CD4-positive, alpha-beta T cell treated with Interleukin-1 beta for 1 hour (primary cell): Measurements from ENCODE around the gene CREBBP.

Experiments
- DNase-seq, 2 donors: peaks; one replicate each; pipeline ENCODE4 v3.0.0-alpha.2; 2020 to 2022

Gene CREBBP

DNA sequence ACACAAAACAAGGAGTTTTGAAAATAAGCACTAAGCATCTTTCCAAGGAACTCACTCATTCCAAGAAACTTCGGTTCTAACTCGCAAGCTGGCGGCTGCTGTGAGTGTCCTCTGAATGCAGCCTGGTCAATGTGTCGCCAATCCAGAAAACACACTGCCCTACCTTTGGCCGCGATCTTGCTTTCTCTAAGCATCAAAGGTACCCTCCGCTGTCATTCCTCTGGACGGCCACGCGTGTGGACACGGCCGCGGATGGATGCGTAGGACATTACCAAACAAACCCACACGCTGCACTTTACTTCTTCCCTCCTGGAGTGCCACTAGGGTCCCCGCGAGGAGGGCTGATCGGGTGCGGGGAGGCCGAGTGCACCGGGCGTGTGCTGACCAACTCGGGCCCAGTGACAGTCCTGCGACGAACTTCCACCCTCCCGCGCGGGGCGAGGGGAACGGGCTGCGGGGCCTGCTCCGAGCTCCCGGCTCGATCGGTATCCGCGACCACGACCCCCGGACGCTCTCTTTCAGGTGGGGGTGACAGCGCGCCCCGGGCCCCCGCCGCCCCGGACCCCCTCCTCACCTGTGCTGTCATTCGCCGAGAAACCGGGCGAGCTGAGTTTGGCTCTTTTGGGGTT, 1.1 kb downstream of the CREBBP start:
- peak in 1 of 2 donors; percentile 10 for DNase-seq

DNA sequence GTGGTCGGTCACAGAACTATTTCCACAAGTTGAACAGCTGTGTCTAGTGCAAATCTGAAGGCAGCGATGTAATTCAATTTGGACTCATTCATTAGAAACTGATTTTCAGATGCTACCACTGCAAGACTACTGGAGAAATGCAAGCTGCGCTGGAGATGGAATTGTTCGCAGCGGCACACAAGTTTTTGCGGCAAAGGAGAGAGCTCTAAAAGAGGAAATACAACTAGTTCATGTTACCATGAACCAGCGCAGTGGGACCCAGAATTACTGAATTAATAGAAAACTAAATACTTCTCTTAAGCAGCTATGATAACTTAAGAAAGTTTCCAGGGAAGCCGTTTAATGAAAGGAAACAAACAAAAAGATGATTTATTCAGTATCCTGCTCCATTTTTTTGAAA, 1.9 kb downstream of the CREBBP start:
- DNase-seq: no peak

DNA sequence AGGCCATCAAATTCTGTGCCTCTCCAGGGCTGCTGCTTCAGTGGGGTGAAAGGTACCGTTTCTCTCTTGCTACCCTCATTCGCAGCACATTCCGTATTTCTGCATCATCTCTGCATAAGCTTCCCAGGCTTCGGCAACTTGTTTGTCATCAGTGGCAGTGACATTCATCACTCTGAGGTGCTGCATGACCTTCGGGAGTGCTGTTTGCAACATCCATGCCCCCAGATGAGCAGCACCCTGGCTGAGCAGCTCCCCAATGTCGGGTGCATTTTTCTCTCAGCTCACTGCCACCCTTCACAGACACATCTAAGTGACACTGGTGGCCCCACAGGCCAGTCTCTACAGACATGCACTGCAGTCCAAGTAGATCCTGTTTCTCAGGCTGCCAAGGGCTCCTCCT, 3.8 kb downstream of the CREBBP start:
- no peak for DNase-seq

DNA sequence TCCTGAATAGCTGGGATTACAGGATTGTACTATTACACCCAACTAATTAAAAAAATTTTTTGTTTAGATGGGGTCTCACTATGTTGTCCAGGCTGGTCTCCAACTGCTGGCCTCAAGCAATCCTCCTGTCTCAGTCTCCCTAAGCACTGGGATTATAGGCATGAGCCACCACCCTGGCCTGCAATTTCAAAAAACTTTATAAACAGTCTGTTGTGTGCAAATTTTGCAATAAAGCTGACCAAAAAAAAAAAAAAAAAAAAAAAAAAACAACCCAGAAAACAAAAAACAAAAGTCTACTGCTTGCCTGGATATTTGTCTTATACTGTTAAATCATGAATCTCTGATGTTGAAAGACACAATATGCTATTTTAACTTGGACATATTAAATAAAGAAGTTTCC, 4.4 kb downstream of the CREBBP start:
- no peak for DNase-seq

DNA sequence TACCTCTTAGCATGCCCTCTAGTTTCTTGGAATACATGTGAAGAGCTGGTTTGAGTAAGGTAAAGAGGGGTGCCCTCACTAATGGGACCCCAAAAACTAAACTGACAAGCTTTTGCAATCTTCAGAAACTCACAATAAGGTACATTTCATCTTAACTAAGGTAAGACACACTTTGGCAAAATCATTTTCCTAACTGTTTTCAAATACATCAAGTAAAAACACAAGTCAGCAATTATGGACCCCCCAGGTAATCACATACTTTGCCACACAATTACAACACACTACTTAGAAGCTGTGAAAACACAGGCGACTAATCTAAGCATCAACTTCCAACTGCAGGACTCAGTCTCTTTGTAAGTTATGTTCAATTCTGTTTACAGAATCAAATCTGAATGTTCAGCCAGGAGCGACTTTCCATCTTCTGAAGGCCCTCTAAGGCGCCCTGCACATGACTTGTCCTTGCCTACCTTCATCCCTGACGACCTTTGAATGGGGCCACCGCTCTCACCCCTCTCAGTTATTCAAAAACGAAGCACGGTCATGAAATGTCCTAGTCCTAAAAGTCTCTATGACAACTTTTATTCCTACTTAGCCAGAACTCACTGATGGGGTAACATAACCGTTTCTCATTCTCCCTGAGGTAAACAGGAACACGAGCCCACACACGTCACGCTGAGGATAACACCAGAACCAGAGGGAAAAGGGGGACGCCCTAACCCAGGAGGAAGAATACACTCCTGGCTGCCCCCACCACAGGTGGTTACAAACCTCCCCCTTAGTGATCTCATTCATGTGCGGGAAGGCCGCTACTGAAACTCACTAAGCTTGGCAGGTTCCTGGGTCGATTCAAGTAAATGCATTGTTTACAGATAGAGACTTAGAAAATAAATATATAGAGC, 5.5 kb downstream of the CREBBP start:
- DNase-seq: no peak

DNA sequence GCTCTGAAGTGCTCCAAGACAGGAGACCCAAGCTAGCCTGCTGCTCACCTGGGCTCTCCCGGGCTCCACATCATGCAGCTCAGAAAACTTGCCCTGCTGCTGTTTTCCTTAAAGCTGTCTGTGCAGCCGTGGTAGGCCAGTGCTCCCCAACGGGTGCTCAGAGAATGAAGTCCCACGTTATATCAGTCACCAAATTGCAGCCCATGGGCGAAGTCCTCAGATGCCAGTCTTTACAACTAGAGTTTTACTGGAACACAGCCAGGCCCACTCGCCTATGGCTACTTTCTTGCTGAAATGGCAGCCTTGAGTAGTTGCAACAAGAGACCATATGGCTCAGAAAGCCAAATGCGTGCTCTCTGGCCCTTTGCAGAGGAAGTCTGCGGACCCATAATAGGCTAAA, 6.3 kb downstream of the CREBBP start:
- DNase-seq: no peak

DNA sequence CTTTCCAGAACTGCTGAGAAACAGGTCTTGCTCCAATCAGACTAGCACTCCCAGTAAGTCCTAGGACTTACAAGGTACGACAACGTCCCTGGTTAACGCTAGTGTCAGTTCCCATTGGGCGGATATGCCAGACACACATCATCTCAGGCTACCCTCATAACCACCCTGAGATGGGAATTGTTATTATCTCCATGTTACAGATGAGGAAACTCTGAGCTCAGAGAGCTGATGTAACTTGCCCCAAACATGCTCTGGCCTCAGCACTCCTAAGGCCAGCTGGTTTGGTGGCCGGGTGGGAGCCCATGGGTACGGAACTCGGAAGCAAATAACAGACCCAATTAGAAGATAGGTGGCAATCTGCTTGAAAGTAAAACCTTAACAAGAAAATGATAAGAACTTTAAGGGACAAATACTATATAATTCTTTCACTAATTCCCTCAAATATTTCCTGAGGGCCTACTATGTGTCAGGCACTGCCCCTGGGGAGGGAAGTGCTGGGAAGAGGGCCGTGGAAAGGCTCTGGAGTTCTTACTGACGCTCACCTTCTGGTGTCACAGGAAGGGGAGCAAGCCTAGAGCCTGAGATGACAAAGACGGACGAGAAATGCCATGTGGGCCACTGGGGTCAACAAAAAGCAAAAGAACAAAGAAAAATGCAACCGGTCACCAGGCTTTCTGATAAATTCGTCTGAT, 6.9 kb downstream of the CREBBP start:
- DNase-seq: no peak

DNA sequence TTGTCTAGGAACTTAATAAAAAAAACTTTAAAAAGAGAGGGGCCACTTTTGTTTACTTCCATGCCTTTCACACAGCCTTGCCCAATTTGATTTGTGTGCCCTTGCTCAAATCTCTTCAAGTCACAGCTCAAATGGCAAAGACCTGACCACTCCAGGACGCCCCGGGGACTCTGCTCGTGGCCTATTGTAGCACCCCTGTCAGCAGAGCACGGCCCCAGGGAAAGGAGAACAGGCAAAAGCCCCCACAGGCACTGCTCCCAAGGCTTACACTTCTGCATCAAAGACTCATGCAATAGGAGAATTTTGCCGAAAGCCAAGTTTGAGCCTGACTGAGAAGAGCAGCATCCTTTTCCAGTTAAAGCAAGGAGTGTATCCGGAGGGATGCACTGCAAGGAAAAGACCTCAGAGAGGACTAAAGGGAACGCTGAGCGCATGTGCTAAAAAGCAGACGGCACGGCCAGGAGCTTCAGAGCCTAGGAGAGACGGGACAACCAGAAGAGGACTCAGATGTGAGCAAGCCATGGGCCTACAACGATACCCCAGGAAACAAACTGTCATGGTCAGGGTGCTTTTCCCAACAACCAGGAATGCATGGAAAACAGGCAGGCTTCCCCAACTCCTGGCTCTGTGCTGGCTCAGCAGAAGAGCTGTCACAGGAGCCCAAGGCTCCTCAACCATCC, 8.2 kb downstream of the CREBBP start:
- no peak for DNase-seq

DNA sequence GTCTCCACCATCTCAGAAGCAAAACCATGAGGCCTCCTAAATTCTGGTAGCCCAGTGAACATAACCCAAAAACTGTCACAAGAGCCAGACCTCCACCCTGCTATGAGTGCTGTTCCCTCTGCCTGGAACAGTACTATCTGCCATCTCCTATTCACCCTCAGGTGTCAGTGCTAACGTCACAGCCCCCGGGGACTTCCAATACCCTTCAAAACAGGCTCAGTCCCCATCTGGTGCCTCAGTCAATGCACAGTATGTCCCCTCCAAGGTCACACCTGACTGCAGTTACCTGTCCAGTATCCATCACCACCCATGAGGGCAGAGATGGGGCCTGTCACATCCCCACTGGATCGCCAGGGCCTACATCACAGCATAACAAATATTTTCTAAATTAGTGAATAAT, 11.5 kb downstream of the CREBBP start:
- no peak for DNase-seq

DNA sequence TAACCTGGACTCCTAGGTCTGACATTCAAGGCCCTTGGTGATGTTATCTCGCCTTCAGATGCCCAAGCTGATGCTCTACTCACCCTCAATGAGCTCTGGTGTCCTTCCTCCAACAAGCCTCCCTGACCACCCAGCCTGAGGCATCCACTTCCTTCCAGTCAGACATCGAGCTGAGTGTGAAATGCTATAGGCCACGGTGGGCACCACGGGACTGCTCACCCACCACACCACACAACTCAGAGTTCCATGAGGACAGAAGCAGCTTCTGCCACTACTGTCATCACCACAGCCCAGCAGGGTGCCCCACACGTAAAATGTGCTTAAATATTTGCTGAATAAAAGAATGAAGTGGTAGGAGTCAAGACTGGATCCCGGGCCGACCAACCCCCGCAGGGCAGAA, 12.0 kb downstream of the CREBBP start:
- DNase-seq: no peak

DNA sequence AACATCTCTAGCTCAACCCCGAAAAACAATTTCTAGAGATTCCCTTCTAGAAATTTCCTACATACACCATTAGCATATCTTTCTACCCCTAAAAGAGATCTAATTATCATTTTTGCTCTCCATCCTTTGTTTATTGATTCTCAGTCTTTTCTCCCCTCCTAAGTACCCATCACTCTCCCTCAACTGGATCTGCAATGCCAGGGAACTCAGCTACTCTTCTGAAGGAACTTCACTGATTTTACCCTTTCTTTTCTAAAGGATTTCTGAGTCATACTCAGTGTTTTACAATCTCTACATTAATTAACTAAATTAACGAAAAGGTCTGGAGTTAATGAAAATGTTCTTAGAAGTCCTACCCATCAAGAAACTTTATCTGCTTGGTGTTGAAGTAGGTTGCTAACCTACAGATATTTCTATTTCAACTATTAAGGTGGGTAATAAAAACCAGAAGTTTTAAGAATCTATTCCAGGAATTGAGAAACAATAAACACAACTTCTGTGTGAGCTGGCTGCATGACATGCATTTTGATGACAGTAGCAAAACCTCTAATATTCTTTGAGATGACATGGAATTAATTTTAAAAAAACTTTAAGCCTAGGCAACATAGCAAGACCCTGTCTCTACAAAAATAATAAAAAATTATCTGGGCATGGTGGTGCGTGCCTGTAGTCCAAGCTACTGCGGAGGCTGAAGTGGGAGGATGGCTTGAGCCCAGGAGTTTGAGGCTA, 13.6 kb downstream of the CREBBP start:
- DNase-seq: no peak

DNA sequence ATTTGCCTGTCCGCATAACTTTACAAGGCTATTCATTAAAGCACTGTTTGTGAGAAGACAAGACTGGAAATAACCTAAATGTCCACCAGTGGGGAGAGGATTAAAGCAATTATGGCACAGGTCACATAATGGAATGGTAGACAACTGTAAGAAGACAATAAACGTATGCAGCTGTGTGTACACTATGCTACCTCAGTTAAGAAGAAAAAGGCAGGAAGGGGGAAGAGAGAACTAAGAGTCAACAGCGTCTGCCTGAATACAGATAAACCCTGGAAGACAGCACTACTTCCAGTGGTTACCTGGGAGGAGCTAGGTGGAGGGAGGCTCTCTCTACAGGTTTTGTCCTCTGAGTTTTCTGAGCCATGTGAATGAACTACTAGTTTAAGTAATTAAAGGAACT, 15.3 kb downstream of the CREBBP start:
- DNase-seq: no peak

DNA sequence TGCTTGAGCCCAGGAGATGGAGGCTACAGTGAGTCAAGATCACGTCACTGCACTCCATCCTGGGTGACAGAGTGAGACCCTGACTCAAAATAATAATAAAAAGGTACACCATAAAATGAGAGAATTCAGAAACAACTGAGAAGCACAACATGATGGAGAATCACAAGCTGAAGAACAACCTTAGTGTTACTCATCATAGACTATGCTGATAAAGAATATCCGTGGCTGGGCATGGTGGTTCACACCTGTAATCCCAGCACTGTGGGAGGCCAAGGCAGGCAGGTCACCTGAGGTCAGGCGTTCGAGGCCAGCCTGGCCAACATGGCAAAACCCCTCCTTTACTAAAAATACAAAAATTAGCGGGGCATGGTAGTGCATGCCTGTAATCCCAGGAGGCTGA, 16.0 kb downstream of the CREBBP start:
- DNase-seq: no peak

DNA sequence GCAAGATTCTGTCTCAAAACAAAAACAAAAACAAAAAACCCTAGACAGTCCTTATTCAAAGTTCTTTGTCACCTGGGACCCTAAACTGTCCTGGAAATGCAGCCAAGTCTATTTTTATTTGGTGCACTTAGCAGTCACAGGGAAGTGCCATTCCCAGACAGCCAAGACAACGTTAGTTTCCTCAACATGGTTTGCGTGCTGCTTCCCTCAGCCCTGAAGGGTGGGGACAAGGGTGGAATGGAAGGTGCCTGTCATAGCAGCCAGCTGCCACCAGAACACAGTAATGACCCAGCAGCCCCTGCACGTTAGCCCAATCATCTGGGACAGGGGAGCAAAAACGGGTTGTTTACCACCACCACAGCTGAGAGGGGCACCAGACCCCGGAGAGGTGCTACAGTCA, 16.9 kb downstream of the CREBBP start:
- DNase-seq: no peak

DNA sequence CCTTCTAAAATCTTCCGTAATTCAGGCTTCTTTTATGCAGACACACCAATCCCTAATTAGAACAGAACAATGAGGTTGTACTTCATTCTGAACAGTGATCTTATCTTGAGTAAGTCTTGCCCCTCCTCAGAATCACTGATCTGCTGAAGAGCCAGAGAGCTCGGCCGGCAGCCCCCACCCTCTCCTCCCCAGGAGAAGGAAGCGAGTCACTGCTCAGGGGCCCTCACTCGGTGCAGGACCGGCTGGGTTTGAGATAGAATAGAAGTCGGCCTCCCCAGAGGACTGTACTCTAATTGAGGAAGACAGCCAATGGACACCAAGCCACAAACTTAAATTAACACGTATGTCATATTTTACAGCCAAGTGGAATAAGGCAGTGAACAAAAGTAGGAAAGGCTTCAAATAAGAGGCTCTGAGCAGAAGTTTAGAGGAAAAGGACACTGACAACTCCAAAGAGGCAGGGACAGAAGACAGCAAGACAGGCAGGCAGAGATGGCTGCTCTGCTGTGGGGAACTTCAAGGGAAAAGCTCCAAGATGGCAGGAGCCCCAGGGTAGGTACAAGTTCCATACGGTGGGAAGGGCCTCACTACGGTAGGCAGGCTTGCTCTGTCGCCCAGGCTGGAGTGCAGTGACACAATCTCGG, 18.6 kb downstream of the CREBBP start:
- peak in 1 of 2 donors; percentile 37 for DNase-seq

DNA sequence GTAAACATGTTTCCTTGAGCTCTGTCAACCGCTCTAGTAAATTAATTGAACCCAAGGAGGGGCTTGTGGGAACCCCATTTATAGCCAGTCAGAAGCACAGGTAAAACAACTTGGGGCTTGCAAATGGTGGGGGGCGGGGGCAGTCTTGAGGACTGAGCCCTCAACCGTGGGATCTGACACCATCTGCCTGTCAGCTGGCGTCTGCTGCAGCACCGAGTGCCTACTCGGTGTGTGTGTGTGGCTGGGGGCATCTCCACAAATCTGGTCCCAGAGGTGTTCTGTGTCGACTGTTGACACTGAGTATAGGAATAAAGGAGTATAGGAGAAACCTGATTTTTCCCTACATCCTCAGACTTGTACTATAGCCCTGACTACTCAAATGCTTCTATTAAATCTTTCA, 20.6 kb downstream of the CREBBP start:
- DNase-seq: no peak

DNA sequence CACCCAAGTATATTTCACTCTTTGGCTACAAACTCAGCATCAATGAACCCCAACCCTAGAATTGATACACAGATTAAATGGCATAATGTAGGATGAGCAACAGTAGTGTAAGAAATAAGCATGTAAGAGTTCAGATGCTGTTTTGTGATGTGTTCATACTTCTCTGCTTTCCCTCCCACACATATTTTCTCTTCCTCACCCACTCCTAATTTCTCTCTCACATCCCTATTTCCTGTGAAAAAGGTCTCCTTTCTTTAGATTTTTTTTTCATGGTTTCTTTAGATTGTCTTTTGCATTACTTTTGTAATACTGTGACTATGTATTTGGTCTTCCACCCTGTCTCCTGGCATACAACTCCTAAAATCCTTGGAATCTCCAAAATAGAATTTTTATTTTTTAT, 21.7 kb downstream of the CREBBP start:
- DNase-seq: no peak

DNA sequence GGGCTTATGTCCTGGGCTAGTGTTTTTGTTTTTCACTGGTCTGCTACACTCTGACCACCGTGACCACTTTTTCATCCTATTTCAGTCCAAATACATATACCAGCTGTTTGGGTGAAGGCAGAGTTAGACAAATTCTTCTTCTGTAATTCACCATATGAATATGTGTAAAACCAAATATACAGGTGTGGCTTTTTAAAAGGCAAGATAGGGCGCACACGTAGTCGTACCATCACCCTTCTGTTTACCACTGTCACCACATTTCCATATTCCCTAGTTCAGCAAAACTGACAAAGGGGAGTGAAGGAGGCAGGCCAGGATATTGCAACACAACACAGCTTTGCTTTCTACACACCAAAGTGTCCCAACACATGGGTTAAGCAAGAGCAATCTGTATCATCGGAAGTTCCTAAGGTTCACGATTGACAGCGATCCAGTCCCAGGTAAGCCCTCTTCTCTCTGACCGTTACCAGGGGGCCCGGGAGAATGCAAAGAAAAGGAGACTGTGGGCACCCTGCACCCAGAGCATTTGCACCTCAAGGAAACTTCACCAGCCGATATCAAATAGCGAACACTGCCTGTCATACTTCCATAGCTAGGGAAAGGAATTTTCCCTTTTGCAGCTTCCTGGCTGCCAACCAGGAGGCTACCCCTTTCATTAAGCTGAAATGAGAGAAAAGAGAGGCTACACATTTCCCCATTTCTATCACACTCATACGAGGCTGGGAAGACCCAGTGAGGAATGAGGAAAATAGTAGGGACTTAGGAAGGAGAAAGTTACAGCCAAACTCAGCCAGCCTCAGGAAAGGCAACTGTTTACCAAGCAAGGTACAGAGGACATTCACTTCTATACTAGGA, 23.1 kb downstream of the CREBBP start:
- peak; percentile 14 to 42 for DNase-seq

DNA sequence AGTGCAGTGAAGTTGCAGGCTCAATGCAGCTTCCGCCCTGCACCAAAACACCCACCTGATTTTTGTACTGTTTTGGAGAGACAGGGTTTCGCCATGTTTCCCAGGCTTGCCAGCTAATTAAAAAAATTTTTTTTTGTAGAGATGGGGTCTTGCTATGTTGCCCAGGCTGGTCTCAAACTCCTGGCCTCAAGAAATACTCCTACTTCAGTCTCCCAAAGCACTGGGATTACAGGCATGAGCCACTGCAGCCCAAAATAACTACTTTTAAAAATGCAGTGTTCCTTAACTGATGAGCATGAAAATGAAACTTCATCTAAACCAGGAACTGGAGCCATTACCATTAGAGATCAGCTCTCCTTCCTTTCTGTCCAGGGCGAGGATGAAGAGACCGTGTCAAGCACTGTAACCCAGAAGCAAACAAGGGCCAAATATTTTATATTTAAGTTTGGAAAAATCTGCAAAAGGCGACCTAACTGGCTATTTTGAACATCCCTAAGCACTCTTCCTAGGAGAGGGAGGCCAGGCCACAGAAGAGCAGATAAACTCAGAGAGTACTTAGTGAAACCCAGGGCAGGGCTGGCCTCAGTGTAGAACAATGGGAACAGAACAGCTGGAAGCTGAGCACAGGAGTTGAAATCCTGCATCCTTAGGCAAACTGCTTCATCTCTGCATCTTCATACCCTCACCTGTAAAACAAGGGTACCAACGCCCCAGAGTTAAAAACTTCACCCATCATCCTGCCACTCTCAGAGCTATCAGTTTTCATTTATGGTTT, 24.0 kb downstream of the CREBBP start:
- DNase-seq: no peak
